Measurements from ENCODE around the gene ZP4. TPM values are rescaled to one million over a fixed set of nuclear protein-coding genes. Genes with fewer than 3 reads are reported as not detected.

ZP4 gene
- total and polyA plus RNA-seq, 2 of the 13 experiments (the other 11 are each of a cell fraction or from before 2014, with no cell fraction given), result not detected

DNA sequence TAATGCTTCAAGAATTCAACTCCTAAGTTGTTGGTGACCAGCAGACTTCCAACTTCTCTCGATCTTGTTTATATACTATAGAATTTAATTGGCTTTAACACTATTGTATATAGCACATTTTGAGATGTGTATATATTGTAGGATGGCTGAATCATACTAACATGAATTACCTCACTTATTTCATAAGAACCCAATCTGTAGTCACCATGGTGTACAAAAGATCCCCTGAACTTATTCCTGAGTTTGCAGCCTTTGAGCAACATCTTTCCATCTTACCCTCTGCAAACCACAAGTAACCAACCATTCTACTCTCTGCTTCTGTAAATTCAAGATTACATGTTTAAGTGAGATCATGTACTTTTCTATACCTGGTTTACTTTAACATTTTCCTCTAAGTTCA lies 12.3 kb downstream of the ZP4 start (continued):
- TF ChIP-seq USF2 (IDR thresholded peaks at IDR 0.05; ENCODE audit: low read depth, low read length) (no peak), USF2 (CRISPR knock-in tag; IDR thresholded peaks at IDR 0.05; ENCODE audit: borderline replicate concordance) (no peak), ZBTB7B (CRISPR knock-in tag; IDR thresholded peaks at IDR 0.05) (no peak), ZFP36L1 (CRISPR knock-in tag; IDR thresholded peaks at IDR 0.05) (no peak), TRIM24 (CRISPR knock-in tag; IDR thresholded peaks at IDR 0.05) (no peak), NR2F2 (IDR thresholded peaks at IDR 0.05; ENCODE audit: borderline replicate concordance, low read depth) (no peak), ZNF576 (CRISPR knock-in tag; IDR thresholded peaks at IDR 0.05) (no peak), CREB1 (IDR thresholded peaks at IDR 0.05) (no peak), CREB1 (CRISPR knock-in tag; IDR thresholded peaks at IDR 0.05) (no peak), MTF2 (CRISPR knock-in tag; IDR thresholded peaks at IDR 0.05; ENCODE audit: borderline replicate concordance) (no peak), MTA3 (CRISPR knock-in tag; IDR thresholded peaks at IDR 0.05) (no peak), SMARCC2 (IDR thresholded peaks at IDR 0.05) (no peak), SUZ12 (IDR thresholded peaks at IDR 0.05; ENCODE audit: low read depth, low read length) (no peak), GMEB1 (CRISPR knock-in tag; IDR thresholded peaks at IDR 0.05; ENCODE audit: borderline replicate concordance) (no peak)
- TF ChIP-seq, protein P1, sequence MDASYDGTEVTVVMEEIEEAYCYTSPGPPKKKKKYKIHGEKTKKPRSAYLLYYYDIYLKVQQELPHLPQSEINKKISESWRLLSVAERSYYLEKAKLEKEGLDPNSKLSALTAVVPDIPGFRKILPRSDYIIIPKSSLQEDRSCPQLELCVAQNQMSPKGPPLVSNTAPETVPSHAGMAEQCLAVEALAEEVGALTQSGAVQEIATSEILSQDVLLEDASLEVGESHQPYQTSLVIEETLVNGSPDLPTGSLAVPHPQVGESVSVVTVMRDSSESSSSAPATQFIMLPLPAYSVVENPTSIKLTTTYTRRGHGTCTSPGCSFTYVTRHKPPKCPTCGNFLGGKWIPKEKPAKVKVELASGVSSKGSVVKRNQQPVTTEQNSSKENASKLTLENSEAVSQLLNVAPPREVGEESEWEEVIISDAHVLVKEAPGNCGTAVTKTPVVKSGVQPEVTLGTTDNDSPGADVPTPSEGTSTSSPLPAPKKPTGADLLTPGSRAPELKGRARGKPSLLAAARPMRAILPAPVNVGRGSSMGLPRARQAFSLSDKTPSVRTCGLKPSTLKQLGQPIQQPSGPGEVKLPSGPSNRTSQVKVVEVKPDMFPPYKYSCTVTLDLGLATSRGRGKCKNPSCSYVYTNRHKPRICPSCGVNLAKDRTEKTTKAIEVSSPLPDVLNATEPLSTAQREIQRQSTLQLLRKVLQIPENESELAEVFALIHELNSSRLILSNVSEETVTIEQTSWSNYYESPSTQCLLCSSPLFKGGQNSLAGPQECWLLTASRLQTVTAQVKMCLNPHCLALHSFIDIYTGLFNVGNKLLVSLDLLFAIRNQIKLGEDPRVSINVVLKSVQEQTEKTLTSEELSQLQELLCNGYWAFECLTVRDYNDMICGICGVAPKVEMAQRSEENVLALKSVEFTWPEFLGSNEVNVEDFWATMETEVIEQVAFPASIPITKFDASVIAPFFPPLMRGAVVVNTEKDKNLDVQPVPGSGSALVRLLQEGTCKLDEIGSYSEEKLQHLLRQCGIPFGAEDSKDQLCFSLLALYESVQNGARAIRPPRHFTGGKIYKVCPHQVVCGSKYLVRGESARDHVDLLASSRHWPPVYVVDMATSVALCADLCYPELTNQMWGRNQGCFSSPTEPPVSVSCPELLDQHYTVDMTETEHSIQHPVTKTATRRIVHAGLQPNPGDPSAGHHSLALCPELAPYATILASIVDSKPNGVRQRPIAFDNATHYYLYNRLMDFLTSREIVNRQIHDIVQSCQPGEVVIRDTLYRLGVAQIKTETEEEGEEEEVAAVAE (CRISPR knock-in tag; IDR thresholded peaks at IDR 0.05; ENCODE audit: borderline replicate concordance), result no peak

All from HepG2 (cell line).